Muscle of back (tissue), 11 donors: ENCODE results near the gene ANKRD63. TPM values are rescaled to one million over a fixed set of nuclear protein-coding genes. Genes with fewer than 3 reads are reported as not detected.

Experiments used
- DNase-seq, 3 donors: peaks; one replicate each; pipeline versions ENCODE4 v3.0.0 to v3.0.0-alpha.2; 2013
- polyA plus RNA-seq, 10 donors: library from polyadenylated mRNA; unstranded; fragments of 120-200 nt; gene quantifications; one replicate each; pipeline ENCODE4 v1.2.1, GENCODE V29; 2013; ENCODE audit not compliant: insufficient read length in 10 of 10

ANKRD63 gene
- polyA plus RNA-seq, 10 donors = 0.21 to 0.46 (median 0.34) TPM; not detected in 7

- DNase-seq = no peak
Observed at GRCh38 chr15:40313531-40314398, 30.9 kb upstream of the ANKRD63 start.

GRCh38 chr15:40312370-40313158, 29.7 kb upstream of the ANKRD63 start:
- no peak for DNase-seq

- DNase-seq = no peak
Observed at GRCh38 chr15:40310993-40311392, 28.1 kb upstream of the ANKRD63 start.

- peak in 1 of 3 donors; percentile 65 for DNase-seq
Observed at GRCh38 chr15:40310001-40310959, 27.4 kb upstream of the ANKRD63 start.

- no peak for DNase-seq
Observed at GRCh38 chr15:40309344-40309862, 26.5 kb upstream of the ANKRD63 start.

- peak in 1 of 3 donors; percentile 52 for DNase-seq
Observed at GRCh38 chr15:40307421-40308211, 24.8 kb upstream of the ANKRD63 start, which contains the start of gene PLCB2. Gene PLCB2 (minus strand): TSS chr15:40307935. CDS start chr15:40307672, 263 bp downstream.

- DNase-seq = no peak
Observed at GRCh38 chr15:40306908-40307307, 24.0 kb upstream of the ANKRD63 start.

- no peak for DNase-seq
Observed at GRCh38 chr15:40306371-40306770, 23.5 kb upstream of the ANKRD63 start.

- no peak for DNase-seq
Observed at GRCh38 chr15:40305281-40305680, 22.4 kb upstream of the ANKRD63 start.

- DNase-seq = no peak
Observed at GRCh38 chr15:40303576-40303975, 20.7 kb upstream of the ANKRD63 start.

GRCh38 chr15:40302981-40303380, 20.1 kb upstream of the ANKRD63 start:
- no peak for DNase-seq

GRCh38 chr15:40302288-40302886, 19.5 kb upstream of the ANKRD63 start:
- DNase-seq = no peak

GRCh38 chr15:40301467-40302179, 18.8 kb upstream of the ANKRD63 start:
- DNase-seq = no peak

- no peak for DNase-seq
Observed at GRCh38 chr15:40300771-40301170, 17.9 kb upstream of the ANKRD63 start.

- DNase-seq = no peak
Observed at GRCh38 chr15:40300367-40300766, 17.5 kb upstream of the ANKRD63 start.

- no peak for DNase-seq
Observed at GRCh38 chr15:40298216-40298935, 15.5 kb upstream of the ANKRD63 start.

GRCh38 chr15:40297356-40297755, 14.5 kb upstream of the ANKRD63 start:
- DNase-seq = no peak

GRCh38 chr15:40296561-40297230, 13.8 kb upstream of the ANKRD63 start:
- DNase-seq = no peak
